Erythroblast (primary cell): ENCODE data around the gene ABLIM2.

Experiments
- DNase-seq, 2 experiments: peaks; one replicate each; lab custom pipeline; 2025; lab: John Stamatoyannopoulos, UW
- GATA1 ChIP-seq: IDR thresholded peaks from 2 replicates; pipeline ENCODE4 v1.6.1; 2011; ENCODE audit warnings: low read depth, mild to moderate bottlenecking, control low read depth, low read length, moderate library complexity
- POLR2A ChIP-seq: IDR thresholded peaks from 2 replicates; pipeline ENCODE4 v1.6.1; 2011; ENCODE audit warnings: mild to moderate bottlenecking, low read length

ABLIM2 gene

DNA sequence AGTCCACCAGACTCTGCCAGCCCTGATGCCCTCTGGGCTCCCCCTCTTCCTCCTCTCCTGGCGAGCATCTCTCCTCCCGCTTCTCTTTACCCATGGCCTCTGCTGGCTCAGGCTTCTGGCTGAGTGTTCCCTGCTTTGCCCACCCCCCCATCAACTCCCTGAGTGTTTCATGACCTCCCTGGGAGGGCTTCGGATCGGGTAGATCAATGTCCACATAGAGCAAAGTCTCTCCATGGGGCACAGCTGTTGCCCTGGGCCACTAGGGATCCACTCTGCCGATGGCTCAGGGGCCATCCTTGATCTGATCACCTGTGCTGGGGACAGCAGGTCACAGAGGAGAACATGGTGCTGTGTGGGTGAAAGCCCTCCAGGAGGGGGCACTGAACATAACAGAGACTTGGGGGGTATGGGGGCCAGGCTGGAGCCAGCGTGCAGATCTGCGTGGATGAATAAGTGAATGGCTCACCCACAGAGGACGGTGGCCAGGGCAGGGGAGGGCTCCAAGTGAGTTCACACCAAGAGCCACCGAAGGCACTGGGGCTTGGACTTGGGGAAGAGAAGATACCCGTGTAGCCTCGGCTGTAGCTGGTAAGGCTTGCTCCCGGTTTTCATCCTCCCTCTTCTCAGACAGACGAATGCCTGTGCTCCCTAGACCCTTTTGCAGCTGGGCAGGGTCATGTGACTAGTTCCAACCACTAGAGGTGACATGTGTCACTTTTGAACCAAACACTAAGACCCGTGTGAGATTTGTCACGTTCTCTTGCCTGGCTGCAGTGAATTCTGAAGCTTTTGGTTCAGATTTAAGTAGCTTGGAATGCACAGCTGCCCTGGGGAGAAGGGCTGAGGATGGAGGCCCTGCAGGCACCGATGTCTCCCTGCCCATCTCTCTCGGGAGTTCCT lies 195.8 kb downstream of the ABLIM2 start:
- TF ChIP-seq POLR2A (no peak), GATA1 (no peak)
- DNase-seq: no peak

GRCh38 chr4:7960790-7961655 lies 197.6 kb downstream of the ABLIM2 start:
- DNase-seq: no peak
- TF ChIP-seq GATA1: no peak
- no peak for TF ChIP-seq POLR2A

DNA sequence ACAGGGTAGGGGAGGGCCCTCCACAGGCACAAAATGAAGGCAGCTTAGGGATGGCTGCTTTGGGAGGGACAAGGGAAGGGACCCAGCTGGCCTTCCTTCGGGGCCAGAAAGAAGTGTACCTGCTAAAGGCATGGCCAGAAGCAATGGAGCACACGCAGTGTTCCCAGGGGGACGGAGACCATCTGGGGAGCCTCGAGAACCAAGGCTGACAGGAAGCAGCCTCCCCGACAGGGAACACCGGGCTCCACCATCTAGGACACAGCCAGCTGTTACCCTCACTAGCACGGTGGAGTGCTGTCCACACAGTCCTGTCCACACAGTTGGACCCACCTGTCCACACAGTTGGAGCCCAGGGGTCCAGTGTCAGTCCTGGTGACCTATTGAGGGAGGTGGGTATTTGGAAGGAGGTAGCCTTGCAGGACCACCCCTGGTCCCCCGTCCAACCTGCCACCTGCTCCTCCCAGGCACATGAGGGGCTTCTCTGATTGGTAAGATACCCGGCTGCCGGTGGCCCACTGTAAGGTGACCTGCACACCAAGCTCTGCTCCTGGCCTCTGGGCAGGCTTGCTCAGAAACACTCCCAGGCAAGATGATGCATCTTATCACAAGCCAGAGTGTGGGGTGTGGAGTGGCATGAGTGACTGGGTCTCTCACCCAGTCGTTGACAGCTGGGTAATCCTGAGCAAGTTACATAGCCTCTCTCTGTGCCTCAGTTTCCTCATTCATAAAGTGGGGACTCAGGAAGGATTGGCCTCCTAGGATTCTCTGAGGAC lies 198.4 kb downstream of the ABLIM2 start:
- TF ChIP-seq POLR2A (no peak), GATA1 (no peak)
- DNase-seq: no peak

DNA sequence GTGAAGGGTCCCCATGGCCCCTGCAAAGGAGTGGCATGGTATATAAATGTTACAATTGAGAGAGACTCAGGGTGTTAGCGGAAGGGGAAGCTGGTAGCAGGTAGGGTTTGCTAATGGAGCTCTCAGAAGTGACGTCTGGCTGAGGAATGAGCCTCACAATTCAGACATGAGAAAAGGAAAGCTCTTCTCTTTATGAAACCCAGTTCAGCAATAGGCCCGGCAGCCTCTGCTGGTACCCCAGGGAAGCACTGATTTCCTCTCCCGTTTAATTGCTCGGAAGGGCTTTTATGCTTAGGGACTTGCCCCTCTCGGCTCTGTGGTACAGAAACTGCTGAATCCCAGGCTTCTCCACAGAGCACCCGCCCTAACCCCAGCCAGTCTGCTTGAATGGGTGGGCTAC lies 199.5 kb downstream of the ABLIM2 start:
- no peak for DNase-seq
- no peak for TF ChIP-seq GATA1
- no peak for TF ChIP-seq POLR2A

DNA sequence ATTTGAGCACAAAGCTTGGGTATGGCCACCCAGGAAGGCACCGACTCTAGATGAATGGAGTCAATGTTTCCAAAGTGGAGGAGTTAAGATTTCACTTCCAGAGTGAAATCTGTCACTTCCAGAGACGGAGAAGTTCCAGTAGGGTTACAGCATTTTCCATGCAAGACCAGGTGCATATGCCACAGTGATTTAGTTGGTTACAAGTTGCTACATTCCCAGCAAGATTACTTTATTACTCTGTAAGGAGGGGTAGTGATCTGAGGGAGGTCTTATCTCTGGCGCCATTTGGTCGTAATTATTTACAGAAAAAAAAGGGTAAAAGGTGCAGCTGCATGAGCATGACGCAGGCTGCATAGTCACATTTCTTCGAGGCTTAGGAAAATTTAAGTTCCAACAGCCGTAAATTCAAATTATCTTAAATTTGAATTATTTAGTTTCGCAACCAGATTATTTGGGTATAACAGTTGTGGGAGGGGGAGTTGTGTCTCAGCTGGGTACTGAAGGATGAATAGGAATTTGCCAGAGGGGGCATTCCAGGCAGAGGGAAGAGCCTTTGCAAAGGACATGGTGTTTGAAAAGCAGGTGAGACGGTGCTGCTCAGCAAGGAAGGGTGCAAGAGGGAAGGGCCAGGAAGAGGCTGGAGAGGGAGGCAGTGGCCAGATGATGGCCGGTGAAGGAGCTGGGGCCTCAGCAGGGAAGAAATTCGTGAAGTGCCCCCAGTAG lies 201.5 kb downstream of the ABLIM2 start:
- no peak for TF ChIP-seq POLR2A
- no peak for TF ChIP-seq GATA1
- DNase-seq: no peak

DNA sequence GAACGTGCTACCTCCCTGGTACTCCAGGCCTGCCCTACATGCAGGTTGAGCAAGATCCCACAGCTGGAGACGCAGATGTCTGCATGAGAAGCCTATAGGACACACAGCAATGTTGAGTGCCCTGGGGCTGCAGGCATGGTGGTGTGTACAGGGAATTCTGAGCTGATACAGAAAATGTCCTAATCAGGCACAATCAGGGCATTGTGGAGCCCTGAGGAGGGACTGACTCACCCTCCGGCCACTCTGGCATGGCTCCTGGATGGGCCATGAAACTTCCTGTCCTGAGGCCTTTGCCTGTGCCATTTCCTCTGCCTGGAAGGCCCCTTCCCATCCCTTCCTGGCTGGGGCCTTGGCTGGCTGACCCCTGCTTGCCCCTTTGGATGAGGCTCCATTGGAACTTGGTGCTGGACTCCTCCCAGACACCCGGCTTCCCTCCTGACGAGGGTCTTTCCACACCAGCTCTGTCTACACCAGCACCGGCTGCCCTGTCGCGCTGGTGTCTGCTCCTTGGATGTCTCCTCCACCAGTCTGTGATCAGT lies 202.3 kb downstream of the ABLIM2 start:
- TF ChIP-seq POLR2A (no peak), GATA1 (no peak)
- no peak for DNase-seq

- DNase-seq: no peak
- TF ChIP-seq POLR2A (no peak), GATA1 (no peak)
Observed at GRCh38 chr4:7955393-7955792, 203.2 kb downstream of the ABLIM2 start.

DNA sequence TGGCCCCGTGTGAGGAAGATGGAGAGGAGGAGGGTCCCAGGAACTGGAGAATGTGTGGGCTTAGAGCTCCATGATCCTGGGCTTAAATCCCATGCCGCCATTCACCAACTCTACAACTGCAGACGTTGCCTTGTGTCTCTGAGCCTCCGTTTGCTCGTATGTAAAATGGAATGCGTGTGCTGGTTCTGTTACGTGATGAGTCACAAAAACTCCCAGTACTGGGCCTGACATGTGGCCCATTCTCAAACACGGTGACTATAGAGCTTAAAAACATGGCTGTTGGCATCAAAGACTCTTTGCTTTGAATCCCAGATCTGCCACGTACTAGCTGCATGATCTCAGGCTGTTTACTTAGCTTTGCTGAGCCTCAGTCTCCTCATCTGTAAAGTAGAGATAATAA lies 206.0 kb downstream of the ABLIM2 start:
- no peak for DNase-seq
- TF ChIP-seq POLR2A (no peak), GATA1 (no peak)

GRCh38 chr4:7950301-7951092 lies 208.1 kb downstream of the ABLIM2 start:
- no peak for DNase-seq
- TF ChIP-seq POLR2A (no peak), GATA1 (no peak)

GRCh38 chr4:7949759-7950158 lies 208.9 kb downstream of the ABLIM2 start:
- DNase-seq: no peak
- no peak for TF ChIP-seq POLR2A
- no peak for TF ChIP-seq GATA1

DNA sequence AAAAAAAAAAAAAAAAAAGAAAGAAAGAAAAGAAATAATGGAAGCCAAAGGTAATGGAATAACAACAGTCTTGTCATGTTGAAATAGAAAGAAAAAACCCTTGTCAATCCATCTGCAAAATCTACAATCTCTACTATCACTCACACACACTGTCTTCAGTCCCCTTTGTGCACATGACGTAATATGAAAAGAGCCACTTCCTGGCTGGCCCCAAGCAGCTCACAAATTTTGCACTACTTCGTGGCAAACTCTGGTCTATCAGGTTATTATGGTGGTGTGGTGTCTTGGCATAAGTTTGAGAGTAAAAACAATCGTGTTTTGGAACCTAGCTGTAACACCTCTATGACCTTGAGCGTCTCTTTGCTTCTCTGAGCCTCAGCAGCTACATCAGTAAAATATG lies 210.7 kb downstream of the ABLIM2 start:
- no peak for DNase-seq

More for the DNA sequence above, 210.7 kb downstream of the ABLIM2 start:
- TF ChIP-seq POLR2A: no peak
- no peak for TF ChIP-seq GATA1
